Measurements from ENCODE around the gene CXCR6. TPM values are rescaled to one million over a fixed set of nuclear protein-coding genes. Genes with fewer than 3 reads are reported as not detected.
A peak's percentile ranks its signal among the peaks of the same experiment; 100 is the strongest.

Gene CXCR6
- total RNA-seq, 1 experiment from 2014 or later, result not detected

DNA sequence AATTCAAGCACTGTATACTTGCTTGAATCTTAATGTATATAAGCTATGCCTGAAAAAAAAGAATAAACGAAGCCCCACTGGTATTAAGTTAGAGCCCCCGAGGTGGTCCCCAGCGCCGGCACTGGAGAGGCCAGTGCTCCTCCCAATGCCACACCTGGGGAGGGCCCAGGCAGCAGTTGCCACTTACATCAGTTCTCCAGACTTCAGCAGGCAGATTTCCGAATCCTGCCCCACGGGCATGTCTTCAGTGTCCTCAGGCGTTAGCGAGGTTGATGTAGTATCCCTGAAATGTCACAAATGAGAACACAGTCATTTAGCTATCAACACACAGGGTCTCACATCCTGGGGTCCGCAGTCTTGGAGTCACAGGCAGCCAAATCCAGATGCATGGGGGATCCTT lies 7.0 kb upstream of the CXCR6 start:
- DNase-seq, result no peak
- Histone ChIP-seq H3K4me3 (ENCODE audit: insufficient read depth, low read depth, low read length) (no peak overlapping the region), H3K27me3 (ENCODE audit: control insufficient read depth, insufficient read depth, low read length) (no peaks in the 10 kb centered on the region), H3K36me3 (replicated peaks; ENCODE audit: control insufficient read depth, insufficient read depth, low read length) (peaks cover 23% of the 10 kb centered on the region)

GRCh38 chr3:45937206-45938042 lies 5.8 kb upstream of the CXCR6 start:
- Histone ChIP-seq H3K4me3 (ENCODE audit: insufficient read depth, low read depth, low read length) (no peak overlapping the region), H3K36me3 (replicated peaks; ENCODE audit: control insufficient read depth, insufficient read depth, low read length) (peaks cover 17% of the 10 kb centered on the region), H3K27me3 (ENCODE audit: control insufficient read depth, insufficient read depth, low read length) (no peaks in the 10 kb centered on the region)
- DNase-seq, result no peak

- H3K4me3 ChIP-seq (ENCODE audit: insufficient read depth, low read depth, low read length), result no peak overlapping the region
- DNase-seq, result no peak
- H3K27me3 ChIP-seq (ENCODE audit: control insufficient read depth, insufficient read depth, low read length), result no peaks in the 10 kb centered on the region
- peaks cover 16% of the 10 kb centered on the region for H3K36me3 ChIP-seq (replicated peaks; ENCODE audit: control insufficient read depth, insufficient read depth, low read length)
Measured at GRCh38 chr3:45938043-45938435, 5.2 kb upstream of the CXCR6 start.

DNA sequence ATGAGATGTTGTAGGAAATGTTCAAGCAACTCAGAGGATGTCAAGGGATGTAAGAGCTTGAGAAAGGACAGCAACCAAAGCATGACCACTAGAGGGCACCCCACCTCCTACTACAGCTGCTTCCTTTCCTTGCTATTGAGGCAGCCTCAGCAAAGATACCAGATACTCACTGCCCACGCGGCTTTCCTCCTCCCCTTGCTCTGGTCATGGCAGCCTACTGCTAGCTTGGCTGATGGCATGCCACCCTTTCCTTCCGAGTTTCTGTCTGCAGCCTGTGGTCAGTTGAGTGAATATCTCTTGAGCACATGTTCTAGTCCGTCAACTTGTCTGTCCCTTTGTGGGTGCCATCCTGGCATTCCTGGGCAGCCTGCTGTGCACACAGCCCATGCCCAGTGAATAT lies 4.4 kb upstream of the CXCR6 start:
- Histone ChIP-seq H3K4me3 (ENCODE audit: insufficient read depth, low read depth, low read length) (no peak overlapping the region), H3K27me3 (ENCODE audit: control insufficient read depth, insufficient read depth, low read length) (no peaks in the 10 kb centered on the region), H3K36me3 (replicated peaks; ENCODE audit: control insufficient read depth, insufficient read depth, low read length) (peaks cover 14% of the 10 kb centered on the region)
- DNase-seq, result peak; percentile 82

- peaks cover 14% of the 10 kb centered on the region for H3K36me3 ChIP-seq (replicated peaks; ENCODE audit: control insufficient read depth, insufficient read depth, low read length)
- no peaks in the 10 kb centered on the region for H3K27me3 ChIP-seq (ENCODE audit: control insufficient read depth, insufficient read depth, low read length)
- no peak for DNase-seq
- no peak overlapping the region for H3K4me3 ChIP-seq (ENCODE audit: insufficient read depth, low read depth, low read length)
Measured at GRCh38 chr3:45939341-45939771, 3.9 kb upstream of the CXCR6 start.

GRCh38 chr3:45940004-45940780 lies 3.1 kb upstream of the CXCR6 start:
- no peak overlapping the region for H3K4me3 ChIP-seq (ENCODE audit: insufficient read depth, low read depth, low read length)
- no peaks in the 10 kb centered on the region for H3K27me3 ChIP-seq (ENCODE audit: control insufficient read depth, insufficient read depth, low read length)
- no peak for DNase-seq
- peaks cover 9% of the 10 kb centered on the region for H3K36me3 ChIP-seq (replicated peaks; ENCODE audit: control insufficient read depth, insufficient read depth, low read length)

- no peak for DNase-seq
- Histone ChIP-seq H3K4me3 (ENCODE audit: insufficient read depth, low read depth, low read length) (no peak overlapping the region), H3K36me3 (replicated peaks; ENCODE audit: control insufficient read depth, insufficient read depth, low read length) (peaks cover 7% of the 10 kb centered on the region), H3K27me3 (ENCODE audit: control insufficient read depth, insufficient read depth, low read length) (no peaks in the 10 kb centered on the region)
Measured at GRCh38 chr3:45940781-45941365, 2.4 kb upstream of the CXCR6 start.

- no peak for DNase-seq
- Histone ChIP-seq H3K36me3 (replicated peaks; ENCODE audit: control insufficient read depth, insufficient read depth, low read length) (peaks cover 10% of the 10 kb centered on the region), H3K27me3 (ENCODE audit: control insufficient read depth, insufficient read depth, low read length) (no peaks in the 10 kb centered on the region), H3K4me3 (ENCODE audit: insufficient read depth, low read depth, low read length) (no peak overlapping the region)
Measured at GRCh38 chr3:45942051-45942825, 1.0 kb upstream of the CXCR6 start.

- no peaks in the 10 kb centered on the region for H3K27me3 ChIP-seq (ENCODE audit: control insufficient read depth, insufficient read depth, low read length)
- peaks cover 20% of the 10 kb centered on the region for H3K36me3 ChIP-seq (replicated peaks; ENCODE audit: control insufficient read depth, insufficient read depth, low read length)
- DNase-seq, result no peak
- no peak overlapping the region for H3K4me3 ChIP-seq (ENCODE audit: insufficient read depth, low read depth, low read length)
Measured at GRCh38 chr3:45944830-45945620, 1.8 kb downstream of the CXCR6 start.

DNA sequence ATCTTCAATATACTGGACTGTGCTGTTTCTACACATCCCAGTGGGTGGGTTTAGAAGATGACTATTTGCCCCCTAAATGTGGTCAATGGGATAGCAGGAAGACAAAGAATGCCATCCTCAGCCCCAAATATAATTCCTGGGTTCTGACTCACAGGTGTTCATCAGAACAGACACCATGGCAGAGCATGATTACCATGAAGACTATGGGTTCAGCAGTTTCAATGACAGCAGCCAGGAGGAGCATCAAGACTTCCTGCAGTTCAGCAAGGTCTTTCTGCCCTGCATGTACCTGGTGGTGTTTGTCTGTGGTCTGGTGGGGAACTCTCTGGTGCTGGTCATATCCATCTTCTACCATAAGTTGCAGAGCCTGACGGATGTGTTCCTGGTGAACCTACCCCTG lies 3.0 kb downstream of the CXCR6 start:
- H3K4me3 ChIP-seq (ENCODE audit: insufficient read depth, low read depth, low read length), result no peak overlapping the region

GRCh38 chr3:45946875-45947274 lies 3.6 kb downstream of the CXCR6 start:
- peaks cover 31% of the 10 kb centered on the region for H3K36me3 ChIP-seq (replicated peaks; ENCODE audit: control insufficient read depth, insufficient read depth, low read length)
- no peaks in the 10 kb centered on the region for H3K27me3 ChIP-seq (ENCODE audit: control insufficient read depth, insufficient read depth, low read length)
- no peak for DNase-seq
- H3K4me3 ChIP-seq (ENCODE audit: insufficient read depth, low read depth, low read length), result no peak overlapping the region

More for the DNA sequence above, 3.0 kb downstream of the CXCR6 start:
- Histone ChIP-seq H3K36me3 (replicated peaks; ENCODE audit: control insufficient read depth, insufficient read depth, low read length) (peaks cover 27% of the 10 kb centered on the region), H3K27me3 (ENCODE audit: control insufficient read depth, insufficient read depth, low read length) (no peaks in the 10 kb centered on the region)
- no peak for DNase-seq

DNA sequence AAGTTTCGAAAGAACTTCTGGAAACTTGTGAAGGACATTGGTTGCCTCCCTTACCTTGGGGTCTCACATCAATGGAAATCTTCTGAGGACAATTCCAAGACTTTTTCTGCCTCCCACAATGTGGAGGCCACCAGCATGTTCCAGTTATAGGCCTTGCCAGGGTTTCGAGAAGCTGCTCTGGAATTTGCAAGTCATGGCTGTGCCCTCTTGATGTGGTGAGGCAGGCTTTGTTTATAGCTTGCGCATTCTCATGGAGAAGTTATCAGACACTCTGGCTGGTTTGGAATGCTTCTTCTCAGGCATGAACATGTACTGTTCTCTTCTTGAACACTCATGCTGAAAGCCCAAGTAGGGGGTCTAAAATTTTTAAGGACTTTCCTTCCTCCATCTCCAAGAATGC lies 4.1 kb downstream of the CXCR6 start:
- no peak for DNase-seq
- H3K4me3 ChIP-seq (ENCODE audit: insufficient read depth, low read depth, low read length), result no peak overlapping the region
- peaks cover 33% of the 10 kb centered on the region for H3K36me3 ChIP-seq (replicated peaks; ENCODE audit: control insufficient read depth, insufficient read depth, low read length)
- H3K27me3 ChIP-seq (ENCODE audit: control insufficient read depth, insufficient read depth, low read length), result no peaks in the 10 kb centered on the region

- DNase-seq, result no peak
- no peak overlapping the region for H3K4me3 ChIP-seq (ENCODE audit: insufficient read depth, low read depth, low read length)
- H3K27me3 ChIP-seq (ENCODE audit: control insufficient read depth, insufficient read depth, low read length), result no peaks in the 10 kb centered on the region
- peaks cover 40% of the 10 kb centered on the region for H3K36me3 ChIP-seq (replicated peaks; ENCODE audit: control insufficient read depth, insufficient read depth, low read length)
Measured at GRCh38 chr3:45948311-45948781, 5.1 kb downstream of the CXCR6 start.
